Ovary (tissue), 9 donors: ENCODE measurements around the gene HGS. TPM values are rescaled to one million over a fixed set of nuclear protein-coding genes. Genes with fewer than 3 reads are reported as not detected.

Experiments used
- DNase-seq, 5 donors: peaks; one replicate each; pipeline ENCODE4 v3.0.0-alpha.2; 2019 to 2020
- H3K27ac ChIP-seq, 2 donors: fragments of 200-600 bp; one replicate each; pipeline versions ENCODE4 v1.5.1 to v1.8.0; 2019 to 2022
- H3K27me3 ChIP-seq: fragments of 200-600 bp; one replicate; pipeline ENCODE4 v1.8.0; 2022
- H3K36me3 ChIP-seq: fragments of 200-600 bp; sonication (generic); one replicate; pipeline ENCODE4 v1.5.1; 2019
- H3K4me1 ChIP-seq: one replicate; pipeline ENCODE4 v1.8.1; 2013; ENCODE audit warnings: mild to moderate bottlenecking, moderate library complexity; ENCODE audit not compliant: insufficient read depth
- H3K4me3 ChIP-seq: fragments of 200-600 bp; sonication (generic); one replicate; pipeline ENCODE4 v1.5.1; 2017
- H3K9me3 ChIP-seq, 2 donors: fragments of 200-600 bp in 1 of 2; sonication (generic) in 1 of 2; one replicate each; pipeline versions ENCODE4 v1.5.1 to v1.8.1; 2013 to 2019; ENCODE audit warnings: mild to moderate bottlenecking in 1 of 2, moderate library complexity in 1 of 2
- CTCF ChIP-seq, 3 donors: fragments of 450-650 bp in 2 of 3; fragments of 200-600 bp in 1 of 3; IDR thresholded peaks; one replicate each; pipeline versions ENCODE4 v1.5.1 to v1.8.0; 2016 to 2022; ENCODE audit warnings: antibody characterized with exemption in 3 of 3, mild to moderate bottlenecking in 1 of 3
- EP300 ChIP-seq: sonication (generic); formaldehyde crosslinking; IDR thresholded peaks from one replicate; pipeline ENCODE4 v1.6.1; 2017; ENCODE audit warnings: antibody characterized with exemption
- POLR2A ChIP-seq: fragments of 450-650 bp; IDR thresholded peaks from one replicate; pipeline ENCODE4 v1.6.1; 2017; ENCODE audit warnings: antibody characterized with exemption, mild to moderate bottlenecking, moderate library complexity
- WGBS, 3 donors: extraction: QIAGEN DNeasy Blood & Tissue Kit in 1 of 3; methylation state at CpG; one replicate each; pipeline versions ENCODE4 v1.1.5 to v1.1.7; 2013 to 2017; 5-methylcytosine and 5-hydroxymethylcytosine counted together
- intact Hi-C, 4 donors: fragments of 100-400 bp; cut with DNase I; formaldehyde crosslinking; loops; one replicate each; pipeline versions ENCODE4 v1.11.0 to v1.15.1; 2022 to 2023
- microRNA-seq, 3 donors: library from miRNA; unstranded; fragments of <30 nt; microRNA quantifications; one replicate each; pipeline versions ENCODE4 to v1.2.0, GENCODE V29; 2019 to 2020
- polyA plus RNA-seq, 2 donors: library from polyadenylated mRNA; stranded (reverse); fragments of 200-250 nt in 1 of 2; fragments of 350-450 nt in 1 of 2; fragmentation: Illumina TruSeq in 1 of 2; extraction: RNeasy Lipid Tissue Mini Kit (QIAGEN cat#74804) in 1 of 2; gene quantifications; one replicate each; pipeline ENCODE4 v1.2.3, GENCODE V29; 2013 to 2014
- small RNA-seq: library from RNA; depleted of rRNA; stranded (forward); fragments of <200 nt; gene quantifications from one replicate; pipeline ENCODE3, GENCODE V24; 2016
- total RNA-seq, 7 donors: library from RNA; depleted of rRNA in 2 of 7; stranded (reverse); fragments of >200 nt in 2 of 7; fragmentation: NEBNext Ultra II Directional in 3 of 7; extraction: Animal tissue kit (Norgen Biotek cat#: 25700) in 3 of 7; gene quantifications; one replicate each; pipeline versions ENCODE4 v1.1.0 to v1.2.4, GENCODE V29; 2016 to 2023
- donor health status: DM: no; HTN: no; CAD: no; lungs with moderate emphysema.
- donor health status: DM: no; HTN: no; CAD: no.
- donor health status: Bipolar disorder and iron deficiency.
- donor health status: DM: yes; HTN: yes; CAD: no.
- donor health status: DM: no; HTN: no; CAD: no.
- donor health status: DM: yes; HTN: yes; CAD: no.

The HGS gene
- total and polyA plus RNA-seq, 9 donors = 39.1 to 91.5 (median 73.4) TPM

GRCh38 chr17:81740395-81740961, 56.7 kb downstream of the HGS start:
- TF ChIP-seq CTCF (IDR thresholded peaks at IDR 0.05) (no peak), POLR2A (no peak), EP300 (no peak)
- intact Hi-C loops = no loop called here
- peaks cover 0 to 2% of the 10 kb centered on the region in 2 donors for H3K9me3 ChIP-seq
- no peaks in the 10 kb centered on the region for H3K4me1 ChIP-seq
- DNase-seq = peak in 1 of 5 donors; percentile 28
- H3K27me3 ChIP-seq = no peaks in the 10 kb centered on the region
- 45 to 48% (median 47%) methylated on average over 27 to 28 of the region's 28 CpGs for WGBS, 3 donors
- H3K36me3 ChIP-seq = no peaks in the 10 kb centered on the region
- no peak overlapping the region for H3K27ac ChIP-seq
- H3K4me3 ChIP-seq = no peak overlapping the region

- Histone ChIP-seq H3K27me3 (no peaks in the 10 kb centered on the region), H3K36me3 (no peaks in the 10 kb centered on the region), H3K4me1 (no peaks in the 10 kb centered on the region), H3K9me3 (peaks cover 0 to 2% of the 10 kb centered on the region in 2 donors), H3K27ac (no peak overlapping the region), H3K4me3 (no peak overlapping the region)
- intact Hi-C loops = no loop called here
- 20 to 29% (median 21%) methylated on average over 22 of the region's 22 CpGs for WGBS, 3 donors
- no peak for DNase-seq
- TF ChIP-seq EP300 = no peak
- TF ChIP-seq CTCF (IDR thresholded peaks at IDR 0.05) = no peak
- no peak for TF ChIP-seq POLR2A
These were observed 57.3 kb downstream of the HGS start for GRCh38 chr17:81741049-81741593.

GRCh38 chr17:81741594-81742452, 58.0 kb downstream of the HGS start:
- Histone ChIP-seq H3K9me3 (peaks cover 0 to 2% of the 10 kb centered on the region in 2 donors), H3K36me3 (no peaks in the 10 kb centered on the region), H3K4me1 (no peaks in the 10 kb centered on the region), H3K27ac (no peak overlapping the region), H3K4me3 (no peak overlapping the region), H3K27me3 (no peaks in the 10 kb centered on the region)
- peak in 1 of 5 donors; percentile 31 for DNase-seq
- intact Hi-C loops = no loop called here
- TF ChIP-seq EP300 (no peak), POLR2A (no peak), CTCF (IDR thresholded peaks at IDR 0.05) (no peak)
- 34 to 42% (median 39%) methylated on average over 23 to 26 of the region's 26 CpGs for WGBS, 3 donors

Small RNA genes within 50 kb of the gene (microRNA-seq; reads per million reads assigned to microRNA genes)
- 0 reads per million in 3 donors for gene MIR6786

Small RNA genes within 50 kb of the gene (small RNA-seq; reads per million reads assigned to genes)
- gene MIR6786 = not detected

Other genes starting within 250 kb of the HGS start
- gene ACTG1, start 171.2 kb upstream of the HGS start, total RNA-seq = 1,000 to 10,000 TPM; 3,016 to 5,681 (median 4,174) TPM
- gene ACTG1, start 171.2 kb upstream of the HGS start, polyA plus RNA-seq = 1,000 to 10,000 TPM; 1,825 to 3,391 TPM
- gene FSCN2, start 155.6 kb upstream of the HGS start, total RNA-seq = 1 to 10 TPM; 1.8 to 6.4 (median 3.9) TPM
- 1 to 10 TPM in 1 of 2 donors, under 1 TPM in 1; 0.13 to 1.6 TPM for gene FSCN2, start 155.6 kb upstream of the HGS start, polyA plus RNA-seq
- 10 to 100 TPM; 14.9 to 29.1 (median 25.1) TPM for gene FAAP100, start 131.7 kb upstream of the HGS start, total RNA-seq
- gene FAAP100, start 131.7 kb upstream of the HGS start, polyA plus RNA-seq = 10 to 100 TPM in 1 of 2 donors, under 1 TPM in 1; 0.77 to 19.7 TPM
- gene NPLOC4, start 46.9 kb upstream of the HGS start, total RNA-seq = 10 to 100 TPM; 24.4 to 76.0 (median 56.3) TPM
- gene NPLOC4, start 46.9 kb upstream of the HGS start, polyA plus RNA-seq = 10 to 100 TPM; 25.4 to 84.8 TPM
- gene TSPAN10, start 46.8 kb upstream of the HGS start, total RNA-seq = 1 to 10 TPM in 4 of 7 donors, under 1 TPM in 3; 0.73 to 3.3 (median 1.2) TPM
- 1 to 10 TPM in 1 of 2 donors, under 1 TPM in 1; 0.68 to 1.5 TPM for gene TSPAN10, start 46.8 kb upstream of the HGS start, polyA plus RNA-seq
- gene PDE6G, start 27.5 kb upstream of the HGS start, total RNA-seq = under 1 TPM in 1 of 7 donors, not detected in 6; 0.22 TPM
- gene PDE6G, start 27.5 kb upstream of the HGS start, polyA plus RNA-seq = 1 to 10 TPM in 1 of 2 donors, under 1 TPM in 1; 0.39 to 1.3 TPM
- gene OXLD1, start 17.4 kb upstream of the HGS start, total RNA-seq = 10 to 100 TPM; 14.5 to 35.7 (median 20.9) TPM
- gene OXLD1, start 17.4 kb upstream of the HGS start, polyA plus RNA-seq = 10 to 100 TPM in 1 of 2 donors, 1 to 10 TPM in 1; 1.7 to 32.8 TPM
- gene CCDC137, start 17.3 kb upstream of the HGS start, total RNA-seq = 10 to 100 TPM in 3 of 7 donors, 1 to 10 TPM in 4; 5.1 to 17.8 (median 9.4) TPM
- 10 to 100 TPM in 1 of 2 donors, 1 to 10 TPM in 1; 6.9 to 10.4 TPM for gene CCDC137, start 17.3 kb upstream of the HGS start, polyA plus RNA-seq
- gene ARL16, start 214 bp upstream of the HGS start, total RNA-seq = 10 to 100 TPM; 22.8 to 45.1 (median 31.1) TPM
- gene ARL16, start 214 bp upstream of the HGS start, polyA plus RNA-seq = 10 to 100 TPM; 29.4 to 55.5 TPM
- 10 to 100 TPM; 23.5 to 47.2 (median 39.5) TPM for gene MRPL12, start 19.4 kb downstream of the HGS start, total RNA-seq
- 10 to 100 TPM; 12.9 to 36.8 TPM for gene MRPL12, start 19.4 kb downstream of the HGS start, polyA plus RNA-seq
- 1 to 10 TPM; 2.4 to 9.8 (median 7.9) TPM for gene SLC25A10, start 28.3 kb downstream of the HGS start, total RNA-seq
- gene SLC25A10, start 28.3 kb downstream of the HGS start, polyA plus RNA-seq = 1 to 10 TPM in 1 of 2 donors, under 1 TPM in 1; 0.12 to 8.7 TPM
- gene GCGR, start 120.1 kb downstream of the HGS start, total RNA-seq = not detected
- not detected for gene GCGR, start 120.1 kb downstream of the HGS start, polyA plus RNA-seq
- gene MCRIP1, start 149.3 kb downstream of the HGS start, total RNA-seq = 100 to 1,000 TPM in 3 of 7 donors, 10 to 100 TPM in 4; 81.1 to 135 (median 97.0) TPM
- gene MCRIP1, start 149.3 kb downstream of the HGS start, polyA plus RNA-seq = 100 to 1,000 TPM in 1 of 2 donors, under 1 TPM in 1; 0.30 to 129 TPM
- not detected for gene PPP1R27, start 151.0 kb downstream of the HGS start, total RNA-seq
- under 1 TPM in 1 of 2 donors, not detected in 1; 0.22 TPM for gene PPP1R27, start 151.0 kb downstream of the HGS start, polyA plus RNA-seq
- gene P4HB, start 176.5 kb downstream of the HGS start, total RNA-seq = 100 to 1,000 TPM; 230 to 435 (median 312) TPM
- 1,000 to 10,000 TPM in 1 of 2 donors, 100 to 1,000 TPM in 1; 222 to 2,080 TPM for gene P4HB, start 176.5 kb downstream of the HGS start, polyA plus RNA-seq
- gene ARHGDIA, start 187.3 kb downstream of the HGS start, total RNA-seq = 100 to 1,000 TPM in 6 of 7 donors, 10 to 100 TPM in 1; 52.0 to 455 (median 318) TPM
- gene ARHGDIA, start 187.3 kb downstream of the HGS start, polyA plus RNA-seq = 100 to 1,000 TPM in 1 of 2 donors, 10 to 100 TPM in 1; 65.8 to 158 TPM
- gene ALYREF, start 207.6 kb downstream of the HGS start, total RNA-seq = 100 to 1,000 TPM in 1 of 7 donors, 10 to 100 TPM in 6; 27.2 to 160 (median 58.5) TPM
- gene ALYREF, start 207.6 kb downstream of the HGS start, polyA plus RNA-seq = 10 to 100 TPM; 14.2 to 34.1 TPM
- 100 to 1,000 TPM in 1 of 7 donors, 10 to 100 TPM in 6; 49.4 to 135 (median 81.0) TPM for gene ANAPC11, start 207.7 kb downstream of the HGS start, total RNA-seq
- 100 to 1,000 TPM in 1 of 2 donors, 1 to 10 TPM in 1; 6.1 to 132 TPM for gene ANAPC11, start 207.7 kb downstream of the HGS start, polyA plus RNA-seq
- gene NPB, start 218.2 kb downstream of the HGS start, total RNA-seq = 1 to 10 TPM in 5 of 7 donors, under 1 TPM in 2; 0.67 to 3.1 (median 1.4) TPM
- 1 to 10 TPM in 1 of 2 donors, under 1 TPM in 1; 0.43 to 1.3 TPM for gene NPB, start 218.2 kb downstream of the HGS start, polyA plus RNA-seq
- 10 to 100 TPM; 12.6 to 71.4 (median 25.7) TPM for gene PCYT2, start 227.4 kb downstream of the HGS start, total RNA-seq
- gene PCYT2, start 227.4 kb downstream of the HGS start, polyA plus RNA-seq = 10 to 100 TPM; 20.6 to 29.7 TPM
- 10 to 100 TPM; 12.6 to 17.7 (median 15.5) TPM for gene SIRT7, start 234.2 kb downstream of the HGS start, total RNA-seq
- gene SIRT7, start 234.2 kb downstream of the HGS start, polyA plus RNA-seq = 10 to 100 TPM in 1 of 2 donors, 1 to 10 TPM in 1; 3.4 to 15.2 TPM
- 10 to 100 TPM; 10.6 to 21.1 (median 16.3) TPM for gene MAFG, start 243.7 kb downstream of the HGS start, total RNA-seq
- 10 to 100 TPM in 1 of 2 donors, 1 to 10 TPM in 1; 9.5 to 11.8 TPM for gene MAFG, start 243.7 kb downstream of the HGS start, polyA plus RNA-seq